ENCODE results near the gene PGLYRP4.

The PGLYRP4 gene

DNA sequence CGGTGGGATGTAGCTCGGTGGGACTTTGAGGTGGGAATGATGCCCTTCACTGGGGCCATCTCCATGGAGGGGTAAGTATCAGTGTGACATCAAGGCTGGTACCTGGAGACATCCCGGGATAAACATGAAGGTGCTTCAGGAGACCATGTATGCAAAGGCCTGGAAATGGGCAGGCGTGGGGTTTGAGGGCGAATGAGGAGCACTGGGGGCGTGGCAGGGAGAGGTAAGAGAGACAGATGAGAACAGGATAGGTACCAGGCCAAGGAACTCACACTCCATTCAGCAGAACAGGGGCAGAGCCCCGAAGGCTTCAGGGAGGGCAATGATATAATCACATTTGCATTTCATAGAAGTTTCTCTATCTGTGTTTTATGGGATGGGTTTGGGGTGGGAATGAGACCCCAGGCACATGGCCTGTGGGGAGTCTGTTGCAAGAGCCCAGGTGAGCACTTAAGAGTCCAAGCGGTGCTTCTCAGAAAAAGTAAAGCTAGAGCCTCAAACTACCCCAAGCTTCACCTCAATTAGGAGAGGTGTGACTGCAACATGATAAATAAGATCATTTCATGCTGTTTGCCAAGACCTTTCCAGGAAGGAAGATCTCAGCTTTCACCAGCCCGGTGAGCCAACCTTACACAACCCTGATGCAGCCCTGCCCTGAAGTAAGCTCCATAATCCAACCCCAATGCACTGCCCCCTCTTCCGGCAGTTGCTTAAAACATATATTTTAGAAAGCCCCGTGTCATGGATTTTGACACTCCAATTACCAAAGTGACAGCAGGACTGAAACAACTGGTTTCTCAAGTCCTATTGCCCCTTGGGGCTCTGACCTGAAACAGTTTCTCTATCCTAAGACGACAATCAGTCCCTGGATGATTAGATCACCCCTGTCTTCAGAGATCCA lies 16.4 kb upstream of the PGLYRP4 start:
- POLR2A ChIA-PET, result no interaction called here

GRCh38 chr1:153364156-153364555 lies 15.5 kb upstream of the PGLYRP4 start:
- H3K4me1 ChIP-seq (ENCODE audit: control insufficient read depth, insufficient read depth, low read length), result no peaks in the 10 kb centered on the region
- H3K36me3 ChIP-seq (ENCODE audit: control insufficient read depth in 2 of 2, insufficient read depth in 1 of 2, low read length in 2 of 2), result no peaks in the 10 kb centered on the region
- no peak overlapping the region for H3K27ac ChIP-seq (ENCODE audit: extremely low read depth, low read depth, low read length)
- H3K9me3 ChIP-seq (ENCODE audit: control insufficient read depth, insufficient read depth, low read depth, low read length), result no peaks in the 10 kb centered on the region
- CTCF ChIA-PET, result interaction anchor here (0.6 to 4.6 kb wide), 2 partner anchors 11 to 23 kb away, joined by 3 to 23 read pairs; no protein-coding TSS in a partner anchor
- no peak overlapping the region for H3K4me3 ChIP-seq (ENCODE audit: low read depth, low read length)
- POLR2A ChIA-PET, result no interaction called here
- TF ChIP-seq ZNF223 (tag by site-specific recombination; IDR thresholded peaks at IDR 0.05) (no peak), ZNF292 (tag by site-specific recombination; IDR thresholded peaks at IDR 0.05; ENCODE audit: borderline replicate concordance, low read depth) (no peak), RBAK (tag by site-specific recombination; IDR thresholded peaks at IDR 0.05) (no peak), ZNF157 (tag by site-specific recombination; IDR thresholded peaks at IDR 0.05) (no peak), KLF9 (tag by site-specific recombination; IDR thresholded peaks at IDR 0.05; ENCODE audit: low read depth) (no peak), ZNF707 (tag by site-specific recombination; IDR thresholded peaks at IDR 0.05) (no peak), ZNF239 (tag by site-specific recombination; IDR thresholded peaks at IDR 0.05) (no peak), INSM2 (tag by site-specific recombination; IDR thresholded peaks at IDR 0.05) (no peak), ZNF600 (tag by site-specific recombination; IDR thresholded peaks at IDR 0.05) (no peak), ZNF843 (tag by site-specific recombination; IDR thresholded peaks at IDR 0.05) (no peak)
- TF ChIP-seq, protein P1, sequence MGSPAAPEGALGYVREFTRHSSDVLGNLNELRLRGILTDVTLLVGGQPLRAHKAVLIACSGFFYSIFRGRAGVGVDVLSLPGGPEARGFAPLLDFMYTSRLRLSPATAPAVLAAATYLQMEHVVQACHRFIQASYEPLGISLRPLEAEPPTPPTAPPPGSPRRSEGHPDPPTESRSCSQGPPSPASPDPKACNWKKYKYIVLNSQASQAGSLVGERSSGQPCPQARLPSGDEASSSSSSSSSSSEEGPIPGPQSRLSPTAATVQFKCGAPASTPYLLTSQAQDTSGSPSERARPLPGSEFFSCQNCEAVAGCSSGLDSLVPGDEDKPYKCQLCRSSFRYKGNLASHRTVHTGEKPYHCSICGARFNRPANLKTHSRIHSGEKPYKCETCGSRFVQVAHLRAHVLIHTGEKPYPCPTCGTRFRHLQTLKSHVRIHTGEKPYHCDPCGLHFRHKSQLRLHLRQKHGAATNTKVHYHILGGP (tag by site-specific recombination; IDR thresholded peaks at IDR 0.05), result no peak
- TF ChIP-seq, protein P2, sequence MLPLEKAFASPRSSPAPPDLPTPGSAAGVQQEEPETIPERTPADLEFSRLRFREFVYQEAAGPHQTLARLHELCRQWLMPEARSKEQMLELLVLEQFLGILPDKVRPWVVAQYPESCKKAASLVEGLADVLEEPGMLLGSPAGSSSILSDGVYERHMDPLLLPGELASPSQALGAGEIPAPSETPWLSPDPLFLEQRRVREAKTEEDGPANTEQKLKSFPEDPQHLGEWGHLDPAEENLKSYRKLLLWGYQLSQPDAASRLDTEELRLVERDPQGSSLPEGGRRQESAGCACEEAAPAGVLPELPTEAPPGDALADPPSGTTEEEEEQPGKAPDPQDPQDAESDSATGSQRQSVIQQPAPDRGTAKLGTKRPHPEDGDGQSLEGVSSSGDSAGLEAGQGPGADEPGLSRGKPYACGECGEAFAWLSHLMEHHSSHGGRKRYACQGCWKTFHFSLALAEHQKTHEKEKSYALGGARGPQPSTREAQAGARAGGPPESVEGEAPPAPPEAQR (tag by site-specific recombination; IDR thresholded peaks at IDR 0.05), result no peak
- TF ChIP-seq, protein P3, sequence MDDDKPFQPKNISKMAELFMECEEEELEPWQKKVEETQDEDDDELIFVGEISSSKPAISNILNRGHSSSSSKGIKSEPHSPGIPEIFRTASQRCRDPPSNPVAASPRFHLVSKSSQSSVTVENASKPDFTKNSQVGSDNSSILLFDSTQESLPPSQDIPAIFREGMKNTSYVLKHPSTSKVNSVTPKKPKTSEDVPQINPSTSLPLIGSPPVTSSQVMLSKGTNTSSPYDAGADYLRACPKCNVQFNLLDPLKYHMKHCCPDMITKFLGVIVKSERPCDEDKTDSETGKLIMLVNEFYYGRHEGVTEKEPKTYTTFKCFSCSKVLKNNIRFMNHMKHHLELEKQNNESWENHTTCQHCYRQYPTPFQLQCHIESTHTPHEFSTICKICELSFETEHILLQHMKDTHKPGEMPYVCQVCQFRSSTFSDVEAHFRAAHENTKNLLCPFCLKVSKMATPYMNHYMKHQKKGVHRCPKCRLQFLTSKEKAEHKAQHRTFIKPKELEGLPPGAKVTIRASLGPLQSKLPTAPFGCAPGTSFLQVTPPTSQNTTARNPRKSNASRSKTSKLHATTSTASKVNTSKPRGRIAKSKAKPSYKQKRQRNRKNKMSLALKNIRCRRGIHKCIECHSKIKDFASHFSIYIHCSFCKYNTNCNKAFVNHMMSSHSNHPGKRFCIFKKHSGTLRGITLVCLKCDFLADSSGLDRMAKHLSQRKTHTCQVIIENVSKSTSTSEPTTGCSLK (tag by site-specific recombination; IDR thresholded peaks at IDR 0.05), result no peak

More for the DNA sequence above, 16.4 kb upstream of the PGLYRP4 start:
- no peak overlapping the region for H3K4me3 ChIP-seq (ENCODE audit: low read depth, low read length)
- H3K9me3 ChIP-seq (ENCODE audit: control insufficient read depth, insufficient read depth, low read depth, low read length), result no peaks in the 10 kb centered on the region
- H3K36me3 ChIP-seq (ENCODE audit: control insufficient read depth in 2 of 2, insufficient read depth in 1 of 2, low read length in 2 of 2), result no peaks in the 10 kb centered on the region
- TF ChIP-seq, protein P4, sequence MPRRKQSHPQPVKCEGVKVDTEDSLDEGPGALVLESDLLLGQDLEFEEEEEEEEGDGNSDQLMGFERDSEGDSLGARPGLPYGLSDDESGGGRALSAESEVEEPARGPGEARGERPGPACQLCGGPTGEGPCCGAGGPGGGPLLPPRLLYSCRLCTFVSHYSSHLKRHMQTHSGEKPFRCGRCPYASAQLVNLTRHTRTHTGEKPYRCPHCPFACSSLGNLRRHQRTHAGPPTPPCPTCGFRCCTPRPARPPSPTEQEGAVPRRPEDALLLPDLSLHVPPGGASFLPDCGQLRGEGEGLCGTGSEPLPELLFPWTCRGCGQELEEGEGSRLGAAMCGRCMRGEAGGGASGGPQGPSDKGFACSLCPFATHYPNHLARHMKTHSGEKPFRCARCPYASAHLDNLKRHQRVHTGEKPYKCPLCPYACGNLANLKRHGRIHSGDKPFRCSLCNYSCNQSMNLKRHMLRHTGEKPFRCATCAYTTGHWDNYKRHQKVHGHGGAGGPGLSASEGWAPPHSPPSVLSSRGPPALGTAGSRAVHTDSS (tag by site-specific recombination; IDR thresholded peaks at IDR 0.05), result no peak
- TF ChIP-seq SCRT1 (tag by site-specific recombination; IDR thresholded peaks at IDR 0.05; ENCODE audit: borderline replicate concordance) (no peak), ZBTB21 (tag by site-specific recombination; IDR thresholded peaks at IDR 0.05) (no peak), ZNF184 (tag by site-specific recombination; IDR thresholded peaks at IDR 0.05) (no peak), OSR2 (tag by site-specific recombination; IDR thresholded peaks at IDR 0.05) (no peak)
- TF ChIP-seq, protein P5, sequence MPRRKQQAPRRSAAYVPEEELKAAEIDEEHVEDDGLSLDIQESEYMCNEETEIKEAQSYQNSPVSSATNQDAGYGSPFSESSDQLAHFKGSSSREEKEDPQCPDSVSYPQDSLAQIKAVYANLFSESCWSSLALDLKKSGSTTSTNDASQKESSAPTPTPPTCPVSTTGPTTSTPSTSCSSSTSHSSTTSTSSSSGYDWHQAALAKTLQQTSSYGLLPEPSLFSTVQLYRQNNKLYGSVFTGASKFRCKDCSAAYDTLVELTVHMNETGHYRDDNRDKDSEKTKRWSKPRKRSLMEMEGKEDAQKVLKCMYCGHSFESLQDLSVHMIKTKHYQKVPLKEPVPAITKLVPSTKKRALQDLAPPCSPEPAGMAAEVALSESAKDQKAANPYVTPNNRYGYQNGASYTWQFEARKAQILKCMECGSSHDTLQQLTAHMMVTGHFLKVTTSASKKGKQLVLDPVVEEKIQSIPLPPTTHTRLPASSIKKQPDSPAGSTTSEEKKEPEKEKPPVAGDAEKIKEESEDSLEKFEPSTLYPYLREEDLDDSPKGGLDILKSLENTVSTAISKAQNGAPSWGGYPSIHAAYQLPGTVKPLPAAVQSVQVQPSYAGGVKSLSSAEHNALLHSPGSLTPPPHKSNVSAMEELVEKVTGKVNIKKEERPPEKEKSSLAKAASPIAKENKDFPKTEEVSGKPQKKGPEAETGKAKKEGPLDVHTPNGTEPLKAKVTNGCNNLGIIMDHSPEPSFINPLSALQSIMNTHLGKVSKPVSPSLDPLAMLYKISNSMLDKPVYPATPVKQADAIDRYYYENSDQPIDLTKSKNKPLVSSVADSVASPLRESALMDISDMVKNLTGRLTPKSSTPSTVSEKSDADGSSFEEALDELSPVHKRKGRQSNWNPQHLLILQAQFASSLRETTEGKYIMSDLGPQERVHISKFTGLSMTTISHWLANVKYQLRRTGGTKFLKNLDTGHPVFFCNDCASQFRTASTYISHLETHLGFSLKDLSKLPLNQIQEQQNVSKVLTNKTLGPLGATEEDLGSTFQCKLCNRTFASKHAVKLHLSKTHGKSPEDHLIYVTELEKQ (tag by site-specific recombination; IDR thresholded peaks at IDR 0.05; ENCODE audit: borderline replicate concordance), result no peak
- CTCF ChIA-PET, result interaction anchor here (0.6 to 4.6 kb wide), 3 partner anchors 12 to 129 kb away, joined by 3 to 23 read pairs (median 4); no protein-coding TSS in a partner anchor
- H3K27ac ChIP-seq (ENCODE audit: extremely low read depth, low read depth, low read length), result no peak overlapping the region
- no peaks in the 10 kb centered on the region for H3K4me1 ChIP-seq (ENCODE audit: control insufficient read depth, insufficient read depth, low read length)

Measured in HEK293 (cell line).